HG03039 (cell line): ENCODE data around the gene PROCA1.
"Not testable (repeated sequence)": the region's sequence is repeated elsewhere in the genome, so short reads cannot be mapped to it uniquely, and the experiment has no call there.

ENCODE experiments used
- ATAC-seq: cut with Tn5 transposase; IDR thresholded peaks from one replicate; pipeline ENCODE4 v1.9.1; 2021; ENCODE audit warnings: mild to moderate bottlenecking, moderate library complexity; ENCODE audit not compliant: unreplicated experiment

Gene PROCA1

GRCh38 chr17:28686296-28686695 is 25.4 kb downstream of the PROCA1 start:
- ATAC-seq, result no peak

GRCh38 chr17:28685366-28685765 is 26.3 kb downstream of the PROCA1 start:
- no peak for ATAC-seq

GRCh38 chr17:28684963-28685362 is 26.7 kb downstream of the PROCA1 start:
- ATAC-seq, result no peak

- ATAC-seq, result no peak
These were observed 29.0 kb downstream of the PROCA1 start for GRCh38 chr17:28682655-28683054.

GRCh38 chr17:28675980-28676379 is 35.7 kb downstream of the PROCA1 start:
- no peak for ATAC-seq

GRCh38 chr17:28675490-28675889 is 36.2 kb downstream of the PROCA1 start:
- ATAC-seq, result no peak

GRCh38 chr17:28669918-28670317 is 41.8 kb downstream of the PROCA1 start:
- no peak for ATAC-seq

GRCh38 chr17:28667870-28668269 is 43.8 kb downstream of the PROCA1 start:
- ATAC-seq, result no peak

GRCh38 chr17:28665994-28666393 is 45.7 kb downstream of the PROCA1 start:
- ATAC-seq, result no peak

- no peak for ATAC-seq
These were observed 48.0 kb downstream of the PROCA1 start for GRCh38 chr17:28663723-28664122.

GRCh38 chr17:28662527-28662829 is 49.2 kb downstream of the PROCA1 start:
- ATAC-seq, result no peak

- peak; percentile 79 for ATAC-seq
These were observed 49.8 kb downstream of the PROCA1 start, which contains the start of the genes SDF2 and SUPT6H for GRCh38 chr17:28661635-28662526. SDF2 (minus strand) TSS chr17:28661906; CDS start chr17:28661876, 30 bp downstream. SUPT6H (plus strand) TSS chr17:28662205; CDS start chr17:28673402, 11,197 bp downstream.

GRCh38 chr17:28659497-28659881 is 52.2 kb downstream of the PROCA1 start:
- ATAC-seq, result not testable (repeated sequence)

GRCh38 chr17:28658766-28659496 is 52.8 kb downstream of the PROCA1 start:
- not testable (repeated sequence) for ATAC-seq

- not testable (repeated sequence) for ATAC-seq
These were observed 53.3 kb downstream of the PROCA1 start for GRCh38 chr17:28658342-28658741.

GRCh38 chr17:28657756-28658155 is 53.9 kb downstream of the PROCA1 start:
- no peak for ATAC-seq

- no peak for ATAC-seq
These were observed 56.5 kb downstream of the PROCA1 start for GRCh38 chr17:28655160-28655559.
